Gastroesophageal sphincter (tissue), 4 donors: ENCODE measurements around the gene EPS8L2. TPM values are rescaled to one million over a fixed set of nuclear protein-coding genes. Genes with fewer than 3 reads are reported as not detected.
"Not testable (repeated sequence)": the region's sequence is repeated elsewhere in the genome, so short reads cannot be mapped to it uniquely, and the experiment has no call there.

Source experiments
- ATAC-seq: fragments of 150-250 bp; one replicate; pipeline ENCODE4 v1.9.1; 2016; ENCODE audit warnings: mild to moderate bottlenecking, moderate library complexity
- H3K27ac ChIP-seq, 4 donors: fragments of 200-600 bp; sonication (generic) in 3 of 4; 1 replicate in 3 of 4; 2 replicates in 1 of 4; pipeline ENCODE4 v1.5.1; 2016 to 2019
- H3K27me3 ChIP-seq: fragments of 200-600 bp; sonication (generic); one replicate; pipeline ENCODE4 v1.5.1; 2019
- H3K36me3 ChIP-seq, 2 donors: fragments of 200-600 bp; sonication (generic); one replicate each; pipeline ENCODE4 v1.5.1; 2019; ENCODE audit warnings: control low read depth in 1 of 2
- H3K4me1 ChIP-seq, 3 donors: fragments of 200-600 bp; sonication (generic); 1 replicate in 2 of 3; 2 replicates in 1 of 3; pipeline ENCODE4 v1.5.1; 2016 to 2019; ENCODE audit warnings: control low read depth in 2 of 3
- H3K4me3 ChIP-seq, 2 donors: fragments of 200-600 bp; sonication (generic); one replicate each; pipeline ENCODE4 v1.5.1; 2019; ENCODE audit warnings: mild to moderate bottlenecking in 1 of 2, moderate library complexity in 1 of 2
- H3K9me3 ChIP-seq, 3 donors: fragments of 200-600 bp; sonication (generic); one replicate each; pipeline ENCODE4 v1.5.1; 2017 to 2019; ENCODE audit warnings: control low read depth in 2 of 3
- EP300 ChIP-seq: sonication (generic); formaldehyde crosslinking; IDR thresholded peaks from one replicate; pipeline ENCODE4 v1.6.1; 2017; ENCODE audit warnings: antibody characterized with exemption, mild to moderate bottlenecking
- POLR2A ChIP-seq, 2 donors: fragments of 450-650 bp; IDR thresholded peaks; one replicate each; pipeline ENCODE4 v1.6.1; 2017; ENCODE audit warnings: antibody characterized with exemption in 2 of 2, mild to moderate bottlenecking in 2 of 2, moderate library complexity in 1 of 2
- POLR2AphosphoS5 ChIP-seq: sonication (generic); formaldehyde crosslinking; IDR thresholded peaks from one replicate; pipeline ENCODE4 v1.6.1; 2017; ENCODE audit warnings: antibody characterized with exemption
- WGBS, 2 donors: methylation state at CpG; one replicate each; pipeline ENCODE4 v1.1.5; 2018; ENCODE audit warnings: low coverage in 1 of 2; 5-methylcytosine and 5-hydroxymethylcytosine counted together
- total RNA-seq, 4 donors: library from RNA; depleted of rRNA; stranded (reverse); fragments of >200 nt; gene quantifications; one replicate each; pipeline ENCODE4 v1.1.0, GENCODE V29; 2016
- TF ChIP-seq, protein P1 (sequence below), 4 experiments: fragments of 200-600 bp in 2 of 4; fragments of 450-650 bp in 2 of 4; sonication (generic) in 1 of 4; IDR thresholded peaks; one replicate each; pipeline ENCODE4 v1.5.1; 2017 to 2019; ENCODE audit warnings: antibody characterized with exemption in 4 of 4, mild to moderate bottlenecking in 2 of 4, moderate library complexity in 2 of 4

The EPS8L2 gene
- total RNA-seq, 4 donors from 2014 or later: 9.7 to 33.9 (median 24.0) TPM

- no peaks in the 10 kb centered on the region for H3K27me3 ChIP-seq
- peaks cover 0 to 95% of the 10 kb centered on the region in 2 donors for H3K36me3 ChIP-seq
- H3K27ac ChIP-seq: no peak overlapping the region
- ATAC-seq: no peak
- H3K9me3 ChIP-seq: no peaks in the 10 kb centered on the region
- no peak overlapping the region for H3K4me3 ChIP-seq
- H3K4me1 ChIP-seq: no peaks in the 10 kb centered on the region
- 67 to 85% methylated on average over 1 to 10 of the region's 13 CpGs for WGBS, 2 donors
- TF ChIP-seq POLR2A (IDR thresholded peaks at IDR 0.05) (no peak), EP300 (no peak), POLR2AphosphoS5 (no peak)
- TF ChIP-seq, protein P1, sequence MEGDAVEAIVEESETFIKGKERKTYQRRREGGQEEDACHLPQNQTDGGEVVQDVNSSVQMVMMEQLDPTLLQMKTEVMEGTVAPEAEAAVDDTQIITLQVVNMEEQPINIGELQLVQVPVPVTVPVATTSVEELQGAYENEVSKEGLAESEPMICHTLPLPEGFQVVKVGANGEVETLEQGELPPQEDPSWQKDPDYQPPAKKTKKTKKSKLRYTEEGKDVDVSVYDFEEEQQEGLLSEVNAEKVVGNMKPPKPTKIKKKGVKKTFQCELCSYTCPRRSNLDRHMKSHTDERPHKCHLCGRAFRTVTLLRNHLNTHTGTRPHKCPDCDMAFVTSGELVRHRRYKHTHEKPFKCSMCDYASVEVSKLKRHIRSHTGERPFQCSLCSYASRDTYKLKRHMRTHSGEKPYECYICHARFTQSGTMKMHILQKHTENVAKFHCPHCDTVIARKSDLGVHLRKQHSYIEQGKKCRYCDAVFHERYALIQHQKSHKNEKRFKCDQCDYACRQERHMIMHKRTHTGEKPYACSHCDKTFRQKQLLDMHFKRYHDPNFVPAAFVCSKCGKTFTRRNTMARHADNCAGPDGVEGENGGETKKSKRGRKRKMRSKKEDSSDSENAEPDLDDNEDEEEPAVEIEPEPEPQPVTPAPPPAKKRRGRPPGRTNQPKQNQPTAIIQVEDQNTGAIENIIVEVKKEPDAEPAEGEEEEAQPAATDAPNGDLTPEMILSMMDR (IDR thresholded peaks at IDR 0.05): no peak
Observed at GRCh38 chr11:680970-681369, 25.1 kb upstream of the EPS8L2 start.

DNA sequence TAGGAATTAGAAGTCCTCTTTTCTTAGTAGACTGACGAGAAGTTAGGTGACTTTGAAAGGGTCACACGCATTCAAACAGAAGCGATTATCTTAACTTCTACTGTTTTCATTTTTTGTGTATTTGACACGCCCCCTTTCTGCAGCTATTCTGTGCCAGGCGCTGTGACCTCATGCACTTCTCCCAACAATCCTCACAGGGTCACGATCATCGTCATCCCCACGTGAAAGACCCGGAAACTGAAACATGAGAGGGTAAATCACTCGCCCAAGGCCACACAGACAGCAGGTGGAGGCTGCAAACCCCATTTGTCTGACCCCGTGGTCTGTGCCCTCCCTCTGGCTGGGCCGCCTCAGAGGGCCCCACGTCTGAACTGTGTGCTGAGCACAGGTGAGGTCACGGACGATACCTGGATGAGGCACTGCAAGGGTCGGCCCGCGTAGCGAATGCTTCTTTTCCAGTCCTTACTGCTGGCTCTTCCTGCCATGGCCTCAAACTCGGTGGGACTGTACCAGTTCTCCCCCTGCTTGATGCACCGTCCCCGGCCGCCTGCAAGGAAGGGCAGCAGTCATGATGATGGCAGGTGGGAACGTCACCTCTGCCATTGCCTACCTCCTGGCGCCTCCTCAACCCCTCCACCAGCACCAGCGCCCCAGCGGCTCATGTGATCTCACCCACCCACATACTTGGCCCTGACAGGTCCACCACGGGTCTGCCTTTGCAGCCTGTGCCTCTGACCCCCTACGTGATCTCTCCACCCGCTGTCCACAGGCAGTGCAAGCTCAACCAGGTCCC is 19.4 kb upstream of the EPS8L2 start:
- 87 to 90% methylated on average over 14 to 22 of the region's 30 CpGs for WGBS, 2 donors
- H3K9me3 ChIP-seq: no peaks in the 10 kb centered on the region
- no peak for ATAC-seq
- no peak for TF ChIP-seq POLR2AphosphoS5
- TF ChIP-seq EP300: no peak
- no peak for TF ChIP-seq POLR2A (IDR thresholded peaks at IDR 0.05)
- TF ChIP-seq, protein P1 (IDR thresholded peaks at IDR 0.05): no peak
- H3K4me1 ChIP-seq: no peaks in the 10 kb centered on the region
- no peaks in the 10 kb centered on the region for H3K27me3 ChIP-seq
- H3K4me3 ChIP-seq: no peak overlapping the region
- peaks cover 0 to 94% of the 10 kb centered on the region in 2 donors for H3K36me3 ChIP-seq
- H3K27ac ChIP-seq: no peak overlapping the region

DNA sequence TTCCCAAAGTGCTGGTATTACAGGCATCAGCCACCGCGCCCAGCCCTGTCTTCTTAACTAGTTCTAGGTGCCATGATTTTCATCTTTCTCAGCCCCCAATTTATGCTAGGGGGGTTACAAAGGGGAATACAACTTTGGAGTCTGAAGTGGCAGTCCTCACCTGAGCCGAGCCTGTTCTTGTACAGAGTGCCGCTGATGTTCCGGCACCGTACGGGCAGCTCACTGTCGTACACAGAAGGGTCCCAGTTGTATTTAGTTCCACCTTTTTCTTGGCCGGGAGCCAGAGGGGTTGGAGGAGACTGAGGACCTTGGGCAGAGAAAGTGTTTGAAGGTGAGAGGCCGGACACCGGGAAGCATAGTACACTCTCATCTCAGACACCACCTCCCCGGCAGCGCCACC is 18.3 kb upstream of the EPS8L2 start:
- WGBS, 2 donors: 86 to 100% methylated on average over 2 to 6 of the region's 13 CpGs
- ATAC-seq: no peak
- Histone ChIP-seq H3K4me1 (peaks cover 0 to 2% (median 0%) of the 10 kb centered on the region in 3 donors), H3K9me3 (no peaks in the 10 kb centered on the region), H3K27ac (no peak overlapping the region), H3K27me3 (no peaks in the 10 kb centered on the region), H3K36me3 (peaks cover 0 to 84% of the 10 kb centered on the region in 2 donors), H3K4me3 (no peak overlapping the region)
- TF ChIP-seq, protein P1 (IDR thresholded peaks at IDR 0.05): no peak
- no peak for TF ChIP-seq POLR2AphosphoS5
- no peak for TF ChIP-seq POLR2A (IDR thresholded peaks at IDR 0.05)
- TF ChIP-seq EP300: no peak

DNA sequence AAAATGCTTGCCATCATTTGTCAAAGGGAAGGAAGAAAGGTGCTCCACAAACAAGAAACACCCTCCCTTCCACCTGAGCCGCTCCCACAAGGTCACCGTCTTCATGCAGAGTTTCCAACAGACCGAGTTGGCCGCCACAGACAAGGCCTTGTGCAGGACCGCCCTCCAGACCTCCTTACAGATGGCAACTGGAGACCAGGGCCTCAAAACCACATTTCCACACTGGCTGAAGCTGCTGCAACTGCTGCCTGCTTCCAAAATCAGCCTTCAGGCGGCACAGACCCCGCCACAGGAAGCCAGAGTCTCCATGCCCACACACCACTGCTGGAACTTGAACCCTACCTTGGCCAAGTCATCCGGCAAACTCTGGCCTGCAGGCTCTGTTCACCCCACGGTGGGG is 17.4 kb upstream of the EPS8L2 start:
- H3K36me3 ChIP-seq: peaks cover 0 to 75% of the 10 kb centered on the region in 2 donors
- no peaks in the 10 kb centered on the region for H3K9me3 ChIP-seq
- H3K4me1 ChIP-seq: peaks cover 0 to 11% (median 5%) of the 10 kb centered on the region in 3 donors
- TF ChIP-seq, protein P1 (IDR thresholded peaks at IDR 0.05): no peak
- no peak for TF ChIP-seq EP300
- TF ChIP-seq POLR2A (IDR thresholded peaks at IDR 0.05): no peak
- no peak for TF ChIP-seq POLR2AphosphoS5
- 77 to 90% methylated on average over 2 to 3 of the region's 9 CpGs for WGBS, 2 donors
- no peak overlapping the region for H3K27ac ChIP-seq
- ATAC-seq: no peak
- no peaks in the 10 kb centered on the region for H3K27me3 ChIP-seq
- no peak overlapping the region for H3K4me3 ChIP-seq

GRCh38 chr11:689625-690024 is 16.4 kb upstream of the EPS8L2 start:
- H3K4me3 ChIP-seq: no peak overlapping the region
- WGBS, 2 donors: 75% methylated on average over 2 of the region's 7 CpGs; no CpG with 5 or more reads in 1 of the 2 donors
- peaks cover 0 to 66% of the 10 kb centered on the region in 2 donors for H3K36me3 ChIP-seq
- ATAC-seq: no peak
- TF ChIP-seq EP300 (no peak), POLR2A (IDR thresholded peaks at IDR 0.05) (no peak), POLR2AphosphoS5 (no peak)
- TF ChIP-seq, protein P1 (IDR thresholded peaks at IDR 0.05): no peak
- H3K27ac ChIP-seq: no peak overlapping the region
- H3K4me1 ChIP-seq: peaks cover 0 to 21% (median 13%) of the 10 kb centered on the region in 3 donors
- no peaks in the 10 kb centered on the region for H3K9me3 ChIP-seq
- no peaks in the 10 kb centered on the region for H3K27me3 ChIP-seq

DNA sequence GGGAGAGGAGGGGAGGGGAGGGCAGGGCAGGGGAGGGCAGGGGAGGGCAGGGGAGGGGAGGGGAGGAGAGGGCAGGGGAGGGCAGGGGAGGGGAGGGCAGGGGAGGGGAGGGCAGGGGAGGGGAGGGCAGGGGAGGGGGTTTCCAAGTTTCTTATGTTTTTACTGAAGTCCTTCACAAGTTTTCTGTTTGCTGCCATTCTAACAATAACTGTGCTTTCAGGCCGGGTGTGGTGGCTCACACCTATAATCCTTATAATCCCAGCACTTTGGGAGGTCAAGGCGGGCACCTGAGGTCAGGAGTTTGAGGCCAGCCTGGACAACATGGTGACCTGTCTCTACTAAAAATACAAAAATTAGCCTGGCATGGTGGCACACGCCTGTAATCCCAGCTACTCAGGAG is 15.8 kb upstream of the EPS8L2 start:
- not testable (repeated sequence) for H3K4me3 ChIP-seq, H3K27me3 ChIP-seq, H3K27ac ChIP-seq, ATAC-seq, H3K9me3 ChIP-seq
- WGBS, 2 donors: 94 to 100% methylated on average over 1 to 3 of the region's 3 CpGs
- Histone ChIP-seq H3K36me3 (peaks cover 0 to 59% of the 10 kb centered on the region in 2 donors), H3K4me1 (peaks cover 0 to 22% (median 13%) of the 10 kb centered on the region in 3 donors)
